ENCODE results near the gene GARIN3.

DNA sequence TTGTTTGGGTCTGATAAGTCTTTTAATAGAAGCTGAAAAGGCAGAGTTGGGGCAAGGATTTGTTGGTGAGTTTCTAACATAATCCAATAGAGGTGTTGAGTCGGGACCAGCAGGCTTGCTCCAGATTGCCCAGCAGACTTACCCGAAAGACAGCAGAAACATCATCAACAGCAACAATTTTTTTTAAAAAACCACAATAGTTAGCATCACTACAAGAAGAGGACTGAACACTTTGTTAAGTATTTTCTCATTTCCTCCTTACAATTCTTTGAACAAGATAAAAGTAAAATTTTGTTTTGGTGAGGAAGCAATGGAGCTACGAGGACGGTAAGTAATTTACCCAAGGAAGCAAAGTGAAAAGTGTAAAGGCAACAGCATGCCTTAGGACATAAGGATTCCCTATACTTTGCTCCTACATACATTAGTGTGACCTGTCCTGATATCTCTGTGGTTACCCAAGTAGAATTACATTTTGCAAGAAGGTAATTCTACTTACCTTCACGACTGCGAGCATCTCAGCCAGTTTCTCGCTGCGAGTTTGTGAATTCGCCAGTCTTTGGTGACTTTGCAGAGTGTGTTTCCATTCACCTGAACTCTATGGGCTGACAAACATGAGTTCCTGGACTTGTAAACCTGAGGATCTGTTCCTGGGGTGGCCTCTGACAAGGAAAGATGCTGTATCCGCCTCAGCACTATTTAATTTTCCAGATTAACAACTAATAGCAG lies 27.8 kb upstream of the GARIN3 start:
- TF ChIP-seq, protein P1, sequence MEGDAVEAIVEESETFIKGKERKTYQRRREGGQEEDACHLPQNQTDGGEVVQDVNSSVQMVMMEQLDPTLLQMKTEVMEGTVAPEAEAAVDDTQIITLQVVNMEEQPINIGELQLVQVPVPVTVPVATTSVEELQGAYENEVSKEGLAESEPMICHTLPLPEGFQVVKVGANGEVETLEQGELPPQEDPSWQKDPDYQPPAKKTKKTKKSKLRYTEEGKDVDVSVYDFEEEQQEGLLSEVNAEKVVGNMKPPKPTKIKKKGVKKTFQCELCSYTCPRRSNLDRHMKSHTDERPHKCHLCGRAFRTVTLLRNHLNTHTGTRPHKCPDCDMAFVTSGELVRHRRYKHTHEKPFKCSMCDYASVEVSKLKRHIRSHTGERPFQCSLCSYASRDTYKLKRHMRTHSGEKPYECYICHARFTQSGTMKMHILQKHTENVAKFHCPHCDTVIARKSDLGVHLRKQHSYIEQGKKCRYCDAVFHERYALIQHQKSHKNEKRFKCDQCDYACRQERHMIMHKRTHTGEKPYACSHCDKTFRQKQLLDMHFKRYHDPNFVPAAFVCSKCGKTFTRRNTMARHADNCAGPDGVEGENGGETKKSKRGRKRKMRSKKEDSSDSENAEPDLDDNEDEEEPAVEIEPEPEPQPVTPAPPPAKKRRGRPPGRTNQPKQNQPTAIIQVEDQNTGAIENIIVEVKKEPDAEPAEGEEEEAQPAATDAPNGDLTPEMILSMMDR (IDR thresholded peaks at IDR 0.05) = no peak
- TF ChIP-seq POLR2A (IDR thresholded peaks at IDR 0.05) = no peak
- no peak for TF ChIP-seq EP300 (IDR thresholded peaks at IDR 0.05)
- TF ChIP-seq POLR2AphosphoS5 (IDR thresholded peaks at IDR 0.05) = no peak
